Measurements from ENCODE around the gene DNAJC7.

Gene DNAJC7

DNA sequence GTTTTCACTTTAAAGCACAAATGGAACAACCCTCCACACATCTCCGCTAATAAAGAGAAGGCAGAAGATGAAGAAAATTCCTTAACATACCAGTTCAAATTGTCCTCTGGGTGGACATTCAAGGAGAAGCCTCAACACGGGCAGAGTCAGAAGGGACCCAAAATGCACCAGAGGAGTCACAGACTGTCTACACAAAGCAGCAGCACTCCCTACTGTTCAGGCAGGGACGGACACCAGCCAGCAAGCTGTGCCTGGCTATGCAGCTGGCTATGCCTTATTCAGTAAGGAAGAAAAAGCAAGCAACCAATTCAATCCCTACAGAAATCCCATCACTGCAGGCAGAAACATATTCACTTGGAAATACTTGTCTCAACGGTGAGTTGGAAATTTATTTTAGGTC, 8.1 kb downstream of the DNAJC7 start:
- no peaks in the 10 kb centered on the region for H3K4me1 ChIP-seq
- DNase-seq: no peak
- no peaks in the 10 kb centered on the region for H3K9me3 ChIP-seq
- TF ChIP-seq, protein P1, sequence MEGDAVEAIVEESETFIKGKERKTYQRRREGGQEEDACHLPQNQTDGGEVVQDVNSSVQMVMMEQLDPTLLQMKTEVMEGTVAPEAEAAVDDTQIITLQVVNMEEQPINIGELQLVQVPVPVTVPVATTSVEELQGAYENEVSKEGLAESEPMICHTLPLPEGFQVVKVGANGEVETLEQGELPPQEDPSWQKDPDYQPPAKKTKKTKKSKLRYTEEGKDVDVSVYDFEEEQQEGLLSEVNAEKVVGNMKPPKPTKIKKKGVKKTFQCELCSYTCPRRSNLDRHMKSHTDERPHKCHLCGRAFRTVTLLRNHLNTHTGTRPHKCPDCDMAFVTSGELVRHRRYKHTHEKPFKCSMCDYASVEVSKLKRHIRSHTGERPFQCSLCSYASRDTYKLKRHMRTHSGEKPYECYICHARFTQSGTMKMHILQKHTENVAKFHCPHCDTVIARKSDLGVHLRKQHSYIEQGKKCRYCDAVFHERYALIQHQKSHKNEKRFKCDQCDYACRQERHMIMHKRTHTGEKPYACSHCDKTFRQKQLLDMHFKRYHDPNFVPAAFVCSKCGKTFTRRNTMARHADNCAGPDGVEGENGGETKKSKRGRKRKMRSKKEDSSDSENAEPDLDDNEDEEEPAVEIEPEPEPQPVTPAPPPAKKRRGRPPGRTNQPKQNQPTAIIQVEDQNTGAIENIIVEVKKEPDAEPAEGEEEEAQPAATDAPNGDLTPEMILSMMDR (IDR thresholded peaks at IDR 0.05; ENCODE audit: low read depth, low read length): no peak; the same call in 1 of the 2 replicates
- peaks cover 10% of the 10 kb centered on the region for H3K36me3 ChIP-seq
- H3K4me3 ChIP-seq (ENCODE audit: low read depth, low read length): no peak overlapping the region
- H3K27me3 ChIP-seq: no peaks in the 10 kb centered on the region

DNA sequence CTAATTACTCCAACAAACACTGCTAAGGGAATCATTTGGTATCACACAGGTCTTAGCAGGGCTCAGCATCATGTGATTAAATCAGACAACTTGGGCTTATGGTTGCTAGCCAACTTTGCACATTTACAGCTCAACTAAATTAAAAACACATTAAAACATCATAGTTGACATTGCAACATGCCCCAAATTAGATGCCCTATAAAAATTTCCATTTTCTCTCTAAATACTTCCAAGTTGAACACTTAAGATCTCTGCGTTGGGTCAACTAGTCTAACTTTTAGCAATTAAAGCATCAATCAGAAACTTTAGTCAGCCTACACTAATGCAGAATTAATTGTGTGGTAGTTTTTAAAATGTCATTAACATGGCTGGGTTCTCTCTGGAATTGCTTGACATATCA, 12.1 kb downstream of the DNAJC7 start:
- Histone ChIP-seq H3K4me3 (ENCODE audit: low read depth, low read length) (no peak overlapping the region), H3K36me3 (peaks cover 44% of the 10 kb centered on the region), H3K4me1 (no peaks in the 10 kb centered on the region), H3K9me3 (no peaks in the 10 kb centered on the region), H3K27me3 (no peaks in the 10 kb centered on the region)
- TF ChIP-seq, protein P1 (IDR thresholded peaks at IDR 0.05; ENCODE audit: low read depth, low read length): no peak
- no peak for DNase-seq

DNA sequence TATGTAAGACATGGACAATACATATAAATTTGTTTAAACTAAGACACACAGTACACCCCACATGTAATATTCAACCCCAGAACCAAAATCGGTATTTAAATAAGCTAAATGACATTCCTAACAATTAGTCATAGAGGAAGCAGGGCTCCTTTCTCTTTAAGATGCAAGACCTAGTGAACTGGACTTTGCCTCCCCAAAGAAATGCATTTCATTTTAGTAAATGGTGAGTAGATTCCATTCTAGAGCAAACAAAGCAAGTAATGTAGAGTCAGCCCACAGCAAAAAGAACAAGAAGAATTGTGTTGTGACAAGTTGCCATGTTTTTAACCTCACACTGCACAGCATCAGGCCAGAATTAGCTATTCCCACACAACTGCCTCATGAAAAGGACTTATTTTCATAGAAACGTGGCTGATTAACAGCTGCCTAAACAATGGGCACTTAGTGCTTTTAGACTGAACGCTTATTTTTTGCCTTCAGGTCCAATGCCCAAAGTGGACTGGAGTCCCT, 14.4 kb downstream of the DNAJC7 start:
- no peak for DNase-seq
- no peaks in the 10 kb centered on the region for H3K9me3 ChIP-seq
- no peaks in the 10 kb centered on the region for H3K4me1 ChIP-seq
- TF ChIP-seq, protein P1 (IDR thresholded peaks at IDR 0.05; ENCODE audit: low read depth, low read length): no peak
- H3K4me3 ChIP-seq (ENCODE audit: low read depth, low read length): no peak overlapping the region
- peaks cover 50% of the 10 kb centered on the region for H3K36me3 ChIP-seq
- no peaks in the 10 kb centered on the region for H3K27me3 ChIP-seq

DNA sequence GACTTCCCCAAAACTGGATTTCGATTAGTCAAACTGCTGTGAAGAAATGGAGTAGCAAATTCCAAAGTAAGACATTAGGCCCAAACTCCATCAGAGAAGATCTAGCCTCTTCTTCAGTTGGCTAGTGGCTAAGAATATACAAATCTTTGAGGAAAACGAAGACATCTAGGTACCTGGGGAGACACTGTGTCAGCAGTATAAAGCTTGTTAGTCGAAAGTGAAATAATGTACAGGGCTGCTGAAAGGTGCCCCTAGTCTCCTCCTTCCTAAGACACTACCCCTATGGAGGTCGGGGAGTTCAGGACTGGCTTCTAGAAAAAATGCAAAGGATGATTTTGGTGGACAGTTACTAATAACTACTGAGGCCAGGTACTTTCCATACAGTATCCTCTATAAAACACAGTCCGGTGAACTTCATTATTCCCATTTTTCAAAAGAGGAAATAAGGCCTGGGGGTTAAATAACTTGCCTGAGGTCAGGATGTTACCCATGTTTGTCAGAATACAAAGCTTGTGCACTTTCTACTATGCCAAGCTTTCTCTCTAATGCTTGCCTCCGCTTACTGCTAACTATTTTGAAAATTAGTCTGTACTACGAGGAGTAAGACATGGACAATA, 15.0 kb downstream of the DNAJC7 start:
- H3K27me3 ChIP-seq: no peaks in the 10 kb centered on the region
- TF ChIP-seq, protein P1 (IDR thresholded peaks at IDR 0.05; ENCODE audit: low read depth, low read length): no peak
- no peak for DNase-seq
- no peaks in the 10 kb centered on the region for H3K9me3 ChIP-seq
- no peaks in the 10 kb centered on the region for H3K4me1 ChIP-seq
- H3K36me3 ChIP-seq: peaks cover 56% of the 10 kb centered on the region
- H3K4me3 ChIP-seq (ENCODE audit: low read depth, low read length): no peak overlapping the region

DNA sequence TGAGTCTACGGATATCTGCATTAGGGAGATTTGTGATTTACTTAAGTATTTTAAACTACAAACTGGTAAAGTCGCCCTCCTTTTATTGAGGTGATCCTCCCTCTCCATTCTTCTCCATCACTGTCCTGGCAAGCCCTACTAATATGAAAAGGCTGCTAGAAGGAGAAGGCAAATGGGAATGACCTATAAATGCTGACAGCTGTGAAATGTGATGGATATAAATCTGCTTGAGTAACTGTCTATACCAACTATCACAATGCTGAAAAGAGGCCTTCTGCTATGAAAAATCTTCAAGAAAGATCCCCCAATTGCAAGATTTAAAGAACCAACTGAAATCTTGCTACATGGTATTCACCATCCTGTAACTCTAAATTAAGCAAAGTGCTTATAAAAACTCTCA, 15.5 kb downstream of the DNAJC7 start:
- H3K27me3 ChIP-seq: no peaks in the 10 kb centered on the region
- TF ChIP-seq, protein P1 (IDR thresholded peaks at IDR 0.05; ENCODE audit: low read depth, low read length): no peak
- H3K9me3 ChIP-seq: no peaks in the 10 kb centered on the region
- H3K4me3 ChIP-seq (ENCODE audit: low read depth, low read length): no peak overlapping the region
- DNase-seq: no peak
- no peaks in the 10 kb centered on the region for H3K4me1 ChIP-seq
- H3K36me3 ChIP-seq: peaks cover 61% of the 10 kb centered on the region

DNA sequence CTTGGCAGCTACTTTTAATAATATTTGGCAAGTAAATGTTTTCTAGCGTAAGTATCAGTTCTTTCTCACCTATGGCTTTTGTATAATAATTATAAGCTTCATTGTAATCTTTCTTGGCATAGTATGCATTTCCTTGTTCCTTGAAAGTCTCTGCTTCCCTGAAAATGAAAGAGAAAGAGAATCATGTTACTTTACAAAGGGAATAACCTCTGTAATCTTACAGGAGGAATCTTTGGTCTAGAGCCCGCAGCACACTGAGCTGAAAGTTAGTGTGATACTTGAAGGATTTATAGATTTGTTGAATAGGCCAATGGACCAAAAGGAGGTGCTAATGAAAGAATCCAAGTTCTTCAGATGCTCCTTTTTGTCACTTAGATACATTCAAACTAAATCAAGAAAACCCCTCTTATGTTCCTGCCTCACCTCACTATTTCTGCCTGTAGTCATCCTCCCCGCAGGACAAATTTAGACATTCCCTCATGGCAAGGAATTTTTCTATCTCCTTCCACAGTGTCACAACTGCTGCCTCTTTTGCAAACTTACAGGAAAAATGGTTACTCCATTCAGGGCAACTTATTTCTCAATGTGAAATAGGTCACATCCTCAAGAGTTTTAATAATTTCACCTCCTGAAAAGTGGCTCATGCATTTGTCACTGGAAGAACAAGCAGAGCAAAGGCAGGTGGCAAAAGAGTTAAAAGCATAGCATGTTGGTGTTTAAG, 16.7 kb downstream of the DNAJC7 start:
- Histone ChIP-seq H3K27me3 (no peaks in the 10 kb centered on the region), H3K36me3 (peaks cover 73% of the 10 kb centered on the region), H3K4me3 (ENCODE audit: low read depth, low read length) (no peak overlapping the region), H3K4me1 (no peaks in the 10 kb centered on the region), H3K9me3 (no peaks in the 10 kb centered on the region)
- TF ChIP-seq, protein P1 (IDR thresholded peaks at IDR 0.05; ENCODE audit: low read depth, low read length): no peak
- DNase-seq: no peak
